Measurements from ENCODE around the gene GBA2.

GRCh38 chr9:35731415-35732184 is 17.4 kb downstream of the GBA2 start:
- TF ChIP-seq POLR2AphosphoS5 (IDR thresholded peaks at IDR 0.05) (no peak), CTCF (IDR thresholded peaks at IDR 0.05) (peak in 1 of 6 experiments; percentile 21), POLR2A (IDR thresholded peaks at IDR 0.05) (peak in 2 of 4 donors; percentile 44 to 50)
